SK-N-SH treated with all-trans-retinoic acid at 6 μM for 48 hours (cell line): ENCODE data around the gene SUN2.

Experiments
- OSR1 ChIP-seq: fragments of 250-450 bp; sonication (Bioruptor Pico); IDR thresholded peaks from 2 replicates; pipeline ENCODE4 v1.8.0; 2022; ENCODE audit warnings: moderate library complexity, mild to moderate bottlenecking, inconsistent platforms
- TSHZ2 ChIP-seq: fragments of 250-450 bp; sonication (Bioruptor Pico); IDR thresholded peaks from 2 replicates; pipeline ENCODE4 v1.5.0; 2020; ENCODE audit warnings: mild to moderate bottlenecking, moderate library complexity

- TF ChIP-seq TSHZ2 (CRISPR knock-in tag) (no peak), OSR1 (CRISPR knock-in tag) (no peak)
Observed at GRCh38 chr22:38724176-38724575, 31.6 kb downstream of the SUN2 start.
